ENCODE results near the gene CRYGA.

DNA sequence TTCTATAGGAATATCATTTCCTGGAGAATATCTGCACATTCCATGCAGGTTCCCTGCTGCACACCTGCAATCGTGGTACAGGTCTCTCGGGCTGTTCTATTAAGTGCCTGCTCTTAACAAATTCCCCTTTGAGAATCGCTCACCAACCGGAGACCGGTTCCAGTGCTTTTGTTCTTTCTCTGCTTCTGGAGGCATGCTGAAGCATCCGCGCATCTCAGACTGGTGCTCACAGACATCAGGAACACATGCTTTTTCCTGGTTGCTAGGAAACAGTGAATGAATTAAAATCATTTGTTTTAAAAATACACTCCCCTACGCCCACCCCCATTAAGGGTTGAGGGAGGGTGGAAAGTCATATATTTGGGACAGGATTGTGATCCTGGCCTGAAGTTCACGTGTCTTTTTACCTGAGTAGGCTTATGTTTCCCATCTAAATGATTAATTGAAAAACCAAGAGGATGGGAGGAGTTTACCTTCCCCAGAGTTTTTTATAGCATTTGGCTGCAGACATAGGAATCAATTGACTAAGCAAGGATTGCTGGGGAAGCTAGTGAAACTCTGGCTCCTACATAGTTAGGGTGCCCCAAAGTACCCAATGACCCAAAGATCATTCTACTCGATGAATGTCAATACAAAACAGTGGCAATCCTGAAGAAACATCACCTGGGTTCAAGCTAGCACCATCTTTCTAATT lies 26.6 kb upstream of the CRYGA start, which contains the start of gene C2orf80:
- TF ChIP-seq CTCF (IDR thresholded peaks at IDR 0.05), result no peak
- no peak for TF ChIP-seq POLR2A (IDR thresholded peaks at IDR 0.05)

Measured in body of pancreas (tissue), 4 donors.